ENCODE results near the gene KLF11. TPM values are rescaled to one million over a fixed set of nuclear protein-coding genes. Genes with fewer than 3 reads are reported as not detected.

Gene KLF11
- polyA plus RNA-seq, 1 donor from 2014 or later, result 5.7 TPM

DNA sequence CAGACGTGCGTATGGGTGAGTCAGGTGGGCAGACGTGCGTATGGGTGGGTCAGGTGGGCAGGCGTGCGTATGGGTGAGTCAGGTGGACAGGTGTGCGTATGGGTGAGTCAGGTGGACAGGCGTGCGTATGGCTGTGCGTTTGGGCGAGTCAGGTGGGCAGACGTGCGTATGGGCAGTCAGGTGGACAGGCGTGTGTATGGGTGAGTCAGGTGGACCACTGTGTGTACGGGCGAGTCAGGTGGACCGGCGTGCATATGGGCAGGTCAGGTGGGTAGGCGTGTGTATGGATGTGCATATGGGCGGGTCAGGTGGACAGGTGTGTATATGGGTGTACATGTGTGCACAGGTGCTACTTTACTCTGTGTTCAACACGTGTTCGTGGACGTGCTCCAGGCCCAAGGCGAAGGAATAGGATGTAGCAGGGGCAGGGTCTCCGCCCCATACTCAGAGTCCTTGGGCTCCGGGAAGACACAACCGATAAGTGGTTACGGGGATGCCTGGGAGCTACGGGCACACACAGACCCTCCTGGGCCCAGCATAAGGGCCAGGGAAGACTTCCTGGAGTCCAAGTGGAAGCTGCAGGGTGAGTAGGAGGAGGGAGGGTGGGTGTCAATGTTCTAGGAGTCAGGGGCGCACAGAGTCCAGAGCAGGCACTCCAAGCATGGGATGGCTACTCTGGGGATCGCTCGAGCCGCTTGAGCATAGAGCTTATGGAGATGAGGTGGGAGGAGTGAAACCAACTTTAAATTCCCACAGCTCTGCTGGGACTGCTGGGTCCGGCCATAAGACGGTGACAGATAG lies 27.1 kb upstream of the KLF11 start:
- no peak overlapping the region for H3K9ac ChIP-seq (ENCODE audit: low read length)
- no peak overlapping the region for H3K4me2 ChIP-seq (ENCODE audit: low read length)
- no peak for TF ChIP-seq TAF1 (IDR thresholded peaks at IDR 0.05; ENCODE audit: low read depth)
- no peak for TF ChIP-seq EP300 (conservative IDR thresholded peaks at IDR 0.05; ENCODE audit: poor library complexity, severe bottlenecking)
- no peak for TF ChIP-seq SMC3 (conservative IDR thresholded peaks at IDR 0.05; ENCODE audit: poor library complexity)
- TF ChIP-seq MXI1 (conservative IDR thresholded peaks at IDR 0.05; ENCODE audit: poor library complexity, severe bottlenecking), result no peak
- no peak for TF ChIP-seq RAD21 (conservative IDR thresholded peaks at IDR 0.05)
- TF ChIP-seq, protein P1, sequence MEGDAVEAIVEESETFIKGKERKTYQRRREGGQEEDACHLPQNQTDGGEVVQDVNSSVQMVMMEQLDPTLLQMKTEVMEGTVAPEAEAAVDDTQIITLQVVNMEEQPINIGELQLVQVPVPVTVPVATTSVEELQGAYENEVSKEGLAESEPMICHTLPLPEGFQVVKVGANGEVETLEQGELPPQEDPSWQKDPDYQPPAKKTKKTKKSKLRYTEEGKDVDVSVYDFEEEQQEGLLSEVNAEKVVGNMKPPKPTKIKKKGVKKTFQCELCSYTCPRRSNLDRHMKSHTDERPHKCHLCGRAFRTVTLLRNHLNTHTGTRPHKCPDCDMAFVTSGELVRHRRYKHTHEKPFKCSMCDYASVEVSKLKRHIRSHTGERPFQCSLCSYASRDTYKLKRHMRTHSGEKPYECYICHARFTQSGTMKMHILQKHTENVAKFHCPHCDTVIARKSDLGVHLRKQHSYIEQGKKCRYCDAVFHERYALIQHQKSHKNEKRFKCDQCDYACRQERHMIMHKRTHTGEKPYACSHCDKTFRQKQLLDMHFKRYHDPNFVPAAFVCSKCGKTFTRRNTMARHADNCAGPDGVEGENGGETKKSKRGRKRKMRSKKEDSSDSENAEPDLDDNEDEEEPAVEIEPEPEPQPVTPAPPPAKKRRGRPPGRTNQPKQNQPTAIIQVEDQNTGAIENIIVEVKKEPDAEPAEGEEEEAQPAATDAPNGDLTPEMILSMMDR (IDR thresholded peaks at IDR 0.05; ENCODE audit: poor library complexity, severe bottlenecking), result no peak
- TF ChIP-seq, protein P2, sequence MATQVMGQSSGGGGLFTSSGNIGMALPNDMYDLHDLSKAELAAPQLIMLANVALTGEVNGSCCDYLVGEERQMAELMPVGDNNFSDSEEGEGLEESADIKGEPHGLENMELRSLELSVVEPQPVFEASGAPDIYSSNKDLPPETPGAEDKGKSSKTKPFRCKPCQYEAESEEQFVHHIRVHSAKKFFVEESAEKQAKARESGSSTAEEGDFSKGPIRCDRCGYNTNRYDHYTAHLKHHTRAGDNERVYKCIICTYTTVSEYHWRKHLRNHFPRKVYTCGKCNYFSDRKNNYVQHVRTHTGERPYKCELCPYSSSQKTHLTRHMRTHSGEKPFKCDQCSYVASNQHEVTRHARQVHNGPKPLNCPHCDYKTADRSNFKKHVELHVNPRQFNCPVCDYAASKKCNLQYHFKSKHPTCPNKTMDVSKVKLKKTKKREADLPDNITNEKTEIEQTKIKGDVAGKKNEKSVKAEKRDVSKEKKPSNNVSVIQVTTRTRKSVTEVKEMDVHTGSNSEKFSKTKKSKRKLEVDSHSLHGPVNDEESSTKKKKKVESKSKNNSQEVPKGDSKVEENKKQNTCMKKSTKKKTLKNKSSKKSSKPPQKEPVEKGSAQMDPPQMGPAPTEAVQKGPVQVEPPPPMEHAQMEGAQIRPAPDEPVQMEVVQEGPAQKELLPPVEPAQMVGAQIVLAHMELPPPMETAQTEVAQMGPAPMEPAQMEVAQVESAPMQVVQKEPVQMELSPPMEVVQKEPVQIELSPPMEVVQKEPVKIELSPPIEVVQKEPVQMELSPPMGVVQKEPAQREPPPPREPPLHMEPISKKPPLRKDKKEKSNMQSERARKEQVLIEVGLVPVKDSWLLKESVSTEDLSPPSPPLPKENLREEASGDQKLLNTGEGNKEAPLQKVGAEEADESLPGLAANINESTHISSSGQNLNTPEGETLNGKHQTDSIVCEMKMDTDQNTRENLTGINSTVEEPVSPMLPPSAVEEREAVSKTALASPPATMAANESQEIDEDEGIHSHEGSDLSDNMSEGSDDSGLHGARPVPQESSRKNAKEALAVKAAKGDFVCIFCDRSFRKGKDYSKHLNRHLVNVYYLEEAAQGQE (IDR thresholded peaks at IDR 0.05; ENCODE audit: borderline replicate concordance), result no peak
- no peak for TF ChIP-seq EZH2 (IDR thresholded peaks at IDR 0.05; ENCODE audit: borderline replicate concordance, insufficient read depth, low read length, poor library complexity, severe bottlenecking)
- no peak for TF ChIP-seq POLR2AphosphoS5 (IDR thresholded peaks at IDR 0.05)

DNA sequence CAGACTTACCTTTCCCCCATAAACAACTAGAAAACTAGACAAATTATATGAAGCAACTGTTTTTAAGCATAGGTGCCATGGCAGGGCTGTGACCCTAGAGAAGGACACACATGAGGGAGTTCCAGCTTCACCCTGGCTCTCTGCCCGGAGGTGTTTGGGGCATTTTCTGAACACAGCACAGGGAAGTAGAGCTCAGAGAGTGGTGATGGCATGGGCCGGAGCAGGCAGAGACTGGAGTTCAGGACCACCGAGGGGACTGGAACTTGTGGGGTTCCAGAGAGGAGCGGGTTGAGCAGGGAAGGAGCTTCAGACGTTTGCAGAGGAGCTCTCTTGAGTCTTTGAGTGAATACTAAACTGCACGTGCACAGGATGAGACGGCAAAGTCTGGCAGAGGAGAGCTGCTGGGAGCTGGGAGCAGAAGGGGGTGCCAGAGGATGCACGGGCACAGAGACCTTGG lies 26.5 kb upstream of the KLF11 start:
- no peak for TF ChIP-seq TAF1 (IDR thresholded peaks at IDR 0.05; ENCODE audit: low read depth)
- no peak for TF ChIP-seq POLR2AphosphoS5 (IDR thresholded peaks at IDR 0.05)
- TF ChIP-seq, protein P1 (IDR thresholded peaks at IDR 0.05; ENCODE audit: poor library complexity, severe bottlenecking), result no peak
- no peak for TF ChIP-seq SMC3 (conservative IDR thresholded peaks at IDR 0.05; ENCODE audit: poor library complexity)
- no peak for TF ChIP-seq EZH2 (IDR thresholded peaks at IDR 0.05; ENCODE audit: borderline replicate concordance, insufficient read depth, low read length, poor library complexity, severe bottlenecking)
- TF ChIP-seq EP300 (conservative IDR thresholded peaks at IDR 0.05; ENCODE audit: poor library complexity, severe bottlenecking), result no peak
- TF ChIP-seq, protein P2 (IDR thresholded peaks at IDR 0.05; ENCODE audit: borderline replicate concordance), result no peak
- Histone ChIP-seq H3K4me3 (ENCODE audit: low read length) (no peak overlapping the region), H3K27ac (ENCODE audit: low read length) (no peak overlapping the region), H4K20me1 (ENCODE audit: insufficient read depth) (no peaks in the 10 kb centered on the region), H3K27me3 (ENCODE audit: insufficient read depth, low read depth, low read length) (no peaks in the 10 kb centered on the region), H3K4me2 (ENCODE audit: low read length) (no peak overlapping the region), H2AFZ (ENCODE audit: low read depth, low read length) (no peak overlapping the region), H3F3A (ENCODE audit: insufficient read depth, low read length, poor library complexity, severe bottlenecking) (no peaks in the 10 kb centered on the region), H3K9me2 (ENCODE audit: insufficient read depth, low read length) (no peaks in the 10 kb centered on the region), H3K79me2 (replicated peaks; ENCODE audit: insufficient read depth, low read length) (no peaks in the 10 kb centered on the region), H3K9ac (ENCODE audit: low read length) (no peak overlapping the region), H3K36me3 (ENCODE audit: insufficient read depth, low read length) (no peaks in the 10 kb centered on the region), H3K9me3 (ENCODE audit: low read length) (no peaks in the 10 kb centered on the region)

More for the DNA sequence above, 27.1 kb upstream of the KLF11 start:
- H2AFZ ChIP-seq (ENCODE audit: low read depth, low read length), result no peak overlapping the region
- H3K27ac ChIP-seq (ENCODE audit: low read length), result no peak overlapping the region
- H3K9me3 ChIP-seq (ENCODE audit: low read length), result no peaks in the 10 kb centered on the region
- no peaks in the 10 kb centered on the region for H3K27me3 ChIP-seq (ENCODE audit: insufficient read depth, low read depth, low read length)
- no peaks in the 10 kb centered on the region for H3K9me2 ChIP-seq (ENCODE audit: insufficient read depth, low read length)
- H4K20me1 ChIP-seq (ENCODE audit: insufficient read depth), result no peaks in the 10 kb centered on the region
- no peak overlapping the region for H3K4me3 ChIP-seq (ENCODE audit: low read length)
- H3K36me3 ChIP-seq (ENCODE audit: insufficient read depth, low read length), result no peaks in the 10 kb centered on the region
- no peaks in the 10 kb centered on the region for H3F3A ChIP-seq (ENCODE audit: insufficient read depth, low read length, poor library complexity, severe bottlenecking)
- no peaks in the 10 kb centered on the region for H3K79me2 ChIP-seq (replicated peaks; ENCODE audit: insufficient read depth, low read length)
